Islet of Langerhans (tissue), 1 donor: ENCODE results near the gene UTS2R.

Experiments
- FAIRE-seq: peaks from one replicate; lab custom pipeline; 2011; peaks lifted over from hg19 to GRCh38; lab: Jason Lieb, UNC

Gene UTS2R

DNA sequence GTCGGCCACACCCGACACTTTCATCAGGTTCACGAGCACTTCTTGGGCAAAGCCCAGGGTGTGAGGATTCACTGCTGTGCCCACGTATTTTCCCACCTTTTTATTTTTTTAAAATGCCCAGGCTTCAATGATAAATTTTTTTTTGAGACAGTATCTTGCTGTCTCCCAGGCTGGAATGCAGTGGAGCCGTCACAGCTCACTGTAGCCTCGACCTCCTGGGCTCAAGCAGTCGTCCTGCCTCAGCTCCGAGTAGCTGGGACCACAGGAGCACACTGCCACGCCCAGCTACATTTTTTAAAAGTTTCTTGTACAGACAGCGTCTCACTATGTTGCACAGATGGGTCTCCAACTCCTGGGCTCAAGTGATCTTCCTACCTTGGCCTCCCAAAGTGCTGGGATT, 17.8 kb downstream of the UTS2R start:
- no peak for FAIRE-seq

GRCh38 chr17:82390015-82390859, 18.7 kb downstream of the UTS2R start:
- no peak for FAIRE-seq

DNA sequence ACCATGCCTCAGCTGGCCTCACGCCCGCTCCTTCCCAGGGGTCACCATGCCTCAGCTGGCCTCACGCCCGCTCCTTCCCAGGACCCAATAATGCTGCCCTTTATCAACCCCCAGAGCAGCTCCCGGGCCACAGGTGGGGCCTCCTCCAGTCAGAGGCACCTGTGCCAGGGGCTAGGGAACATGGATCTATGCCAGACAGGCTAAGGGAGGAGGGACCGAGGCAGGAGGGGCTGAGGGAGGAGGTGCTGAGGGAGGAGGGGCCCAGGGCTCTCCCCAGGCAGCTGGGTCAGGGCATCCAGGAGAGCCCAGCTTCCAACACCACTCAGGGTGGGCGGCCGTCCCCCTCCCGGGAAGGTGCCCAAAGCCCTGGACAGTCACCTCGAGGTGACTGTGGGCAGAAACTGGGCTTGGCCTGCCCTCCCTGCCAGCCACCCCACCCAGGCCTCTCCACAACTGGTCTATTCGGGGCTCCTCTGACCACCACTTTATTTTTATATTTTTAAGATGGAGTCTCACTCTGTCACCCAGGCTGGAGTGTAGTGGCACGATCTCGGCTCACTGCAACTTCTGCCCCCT, 19.4 kb downstream of the UTS2R start:
- no peak for FAIRE-seq

DNA sequence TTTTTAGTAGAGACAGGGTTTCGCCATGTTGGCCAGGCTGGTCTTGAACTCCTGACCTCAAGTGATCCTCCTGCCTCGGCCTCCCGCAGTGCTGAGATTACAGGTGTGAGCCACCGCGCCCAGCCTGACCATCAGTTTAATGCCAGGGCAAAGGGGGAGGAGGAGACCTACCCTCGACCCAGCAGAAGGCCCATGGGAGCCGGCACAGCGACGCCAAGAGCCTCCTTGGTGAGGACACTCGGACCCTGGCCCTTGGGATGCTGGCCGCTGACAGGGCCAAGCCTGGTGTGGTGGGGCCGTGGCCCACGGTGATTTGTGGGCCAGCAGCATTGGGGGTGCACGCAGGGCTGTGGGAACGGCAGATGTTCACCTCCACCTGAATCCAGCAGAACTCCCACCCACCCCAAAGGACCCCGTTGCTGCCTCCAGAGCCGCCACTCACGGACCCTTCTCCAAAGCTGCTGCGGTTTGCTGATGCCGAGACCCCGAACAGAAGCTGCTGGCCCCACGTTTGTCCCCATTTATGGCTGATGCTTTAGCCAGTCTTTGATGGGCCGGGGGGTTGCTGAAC, 20.0 kb downstream of the UTS2R start:
- FAIRE-seq = no peak

- no peak for FAIRE-seq
Measured at GRCh38 chr17:82392209-82392920, 20.8 kb downstream of the UTS2R start.

- FAIRE-seq = no peak
Measured at GRCh38 chr17:82392941-82393340, 21.4 kb downstream of the UTS2R start.

- FAIRE-seq = no peak
Measured at GRCh38 chr17:82394278-82394677, 22.7 kb downstream of the UTS2R start.

GRCh38 chr17:82396601-82397435, 25.3 kb downstream of the UTS2R start:
- no peak for FAIRE-seq

GRCh38 chr17:82397449-82398335, 26.1 kb downstream of the UTS2R start:
- no peak for FAIRE-seq

DNA sequence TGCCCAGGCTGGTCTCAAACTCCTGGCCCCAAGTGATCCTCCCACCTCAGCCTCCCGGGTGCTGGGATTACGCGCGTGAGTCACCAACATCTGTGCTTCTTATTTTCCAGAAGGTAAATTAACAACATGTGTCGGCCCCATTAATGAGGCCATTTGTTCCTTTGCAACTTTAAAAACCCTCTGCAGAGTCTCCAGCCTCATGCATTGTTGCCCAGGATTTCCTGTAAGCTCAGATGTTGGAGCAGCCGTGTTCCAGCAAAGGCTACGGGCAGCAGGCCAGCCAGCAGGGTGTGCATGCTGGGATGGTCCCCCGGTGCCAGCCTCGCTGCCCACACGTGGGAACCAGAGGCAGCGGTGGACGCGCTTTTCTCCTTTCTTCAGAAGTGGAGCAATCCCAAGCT, 27.5 kb downstream of the UTS2R start:
- FAIRE-seq = no peak

GRCh38 chr17:82399601-82400101, 28.1 kb downstream of the UTS2R start:
- FAIRE-seq = no peak

GRCh38 chr17:82400206-82400605, 28.6 kb downstream of the UTS2R start:
- no peak for FAIRE-seq

GRCh38 chr17:82400830-82401229, 29.3 kb downstream of the UTS2R start:
- FAIRE-seq = no peak

- FAIRE-seq = no peak
Measured at GRCh38 chr17:82402865-82403264, 31.3 kb downstream of the UTS2R start.

DNA sequence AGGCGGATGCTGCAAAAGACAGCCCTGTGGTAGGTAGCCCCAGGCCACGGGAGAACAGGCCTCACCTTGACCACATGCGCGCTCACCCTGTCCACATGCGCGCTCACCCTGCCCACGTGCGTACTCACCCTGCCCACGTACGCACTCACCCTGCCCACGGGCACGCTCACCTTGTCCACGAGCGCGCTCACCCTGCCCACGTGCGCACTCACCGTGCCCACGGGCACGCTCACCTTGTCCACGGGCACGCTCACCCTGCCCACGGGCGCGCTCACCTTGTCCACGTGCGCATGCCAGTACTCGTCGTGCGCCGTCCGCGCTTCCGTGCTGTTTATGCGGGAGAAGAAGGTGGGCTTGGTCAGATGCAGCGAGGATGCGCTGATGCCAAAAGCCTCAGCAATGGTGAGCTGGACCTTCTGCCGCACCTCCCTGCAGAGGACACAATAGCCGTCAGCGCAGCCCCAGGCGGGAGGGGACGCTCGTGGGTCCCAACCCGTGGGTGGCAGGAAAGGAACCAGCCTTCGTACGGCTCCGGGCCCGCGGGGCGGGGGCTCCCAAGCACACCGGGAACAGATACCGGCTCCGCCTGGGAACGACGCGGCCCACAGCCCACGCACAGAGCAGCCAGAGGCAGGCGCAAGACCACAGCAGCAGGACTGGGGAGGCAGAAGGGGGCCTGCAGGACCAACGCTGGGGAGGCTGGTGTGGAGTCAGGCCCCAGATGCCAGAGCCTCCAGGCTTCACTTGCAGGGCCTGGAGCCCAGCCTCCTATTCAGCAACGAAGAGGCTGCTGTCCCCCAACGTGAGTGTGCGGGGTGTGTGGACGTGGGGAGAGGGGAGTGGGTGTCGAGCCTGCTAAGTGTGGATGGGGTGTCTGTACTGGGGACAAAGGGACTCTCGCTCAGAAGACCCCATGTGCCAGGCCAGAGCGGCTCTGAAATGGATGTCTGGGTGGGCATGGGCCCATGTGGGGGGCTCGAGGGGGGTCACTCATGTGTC, 32.4 kb downstream of the UTS2R start:
- no peak for FAIRE-seq

DNA sequence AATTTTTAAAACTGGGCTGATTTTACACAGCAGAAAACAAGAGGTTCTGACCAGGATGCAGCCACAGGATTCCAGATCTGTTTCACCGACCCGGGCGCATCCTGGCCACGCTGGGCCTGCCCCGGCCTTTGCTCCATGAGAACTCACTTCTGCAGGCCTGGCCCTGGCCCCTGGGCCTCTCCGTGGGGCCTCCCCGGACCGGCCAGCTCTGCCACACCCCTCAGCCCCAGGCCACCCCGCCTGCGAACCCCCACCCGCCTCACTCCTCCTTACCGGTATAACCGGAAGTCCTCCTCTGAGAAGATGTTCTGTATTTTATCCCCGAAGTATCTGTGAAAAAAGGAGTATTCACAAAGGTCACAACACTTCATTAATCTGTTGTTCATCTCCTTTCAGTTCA, 33.5 kb downstream of the UTS2R start:
- FAIRE-seq = no peak

GRCh38 chr17:82406131-82406671, 34.6 kb downstream of the UTS2R start:
- FAIRE-seq = no peak

GRCh38 chr17:82407255-82407654, 35.7 kb downstream of the UTS2R start:
- no peak for FAIRE-seq

- no peak for FAIRE-seq
Measured at GRCh38 chr17:82408288-82408937, 36.8 kb downstream of the UTS2R start.
